ENCODE measurements around the gene LRP2.

Gene LRP2

DNA sequence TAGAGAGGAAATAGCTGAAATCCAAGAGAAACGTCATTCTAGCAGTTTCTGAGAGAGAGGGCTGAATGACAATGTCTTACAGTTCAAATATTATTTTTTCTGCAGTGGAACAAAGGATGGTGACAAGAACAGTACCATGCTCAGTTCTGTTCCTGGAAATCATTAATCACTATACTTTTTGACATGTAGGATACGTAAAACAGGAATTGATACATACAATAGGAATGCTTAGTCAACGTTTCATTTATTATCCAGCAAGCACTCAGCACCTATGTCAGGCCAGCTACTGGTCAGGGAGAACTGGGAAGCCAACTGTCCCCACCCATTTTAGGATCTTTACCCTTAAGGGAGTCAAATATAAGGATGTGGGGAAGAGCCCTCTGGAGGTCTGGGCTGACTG is 178.3 kb downstream of the LRP2 start:
- Histone ChIP-seq H3K9ac (ENCODE audit: low read depth, low read length, poor library complexity, severe bottlenecking) (no peak overlapping the region), H3K4me2 (ENCODE audit: low read depth, low read length, poor library complexity, severe bottlenecking) (no peak overlapping the region), H3K27me3 (ENCODE audit: insufficient read depth, low read length, poor library complexity, severe bottlenecking) (no peaks in the 10 kb centered on the region), H2AFZ (ENCODE audit: low read length) (no peak overlapping the region), H3K4me3 (ENCODE audit: low read length, poor library complexity, severe bottlenecking) (no peak overlapping the region), H3K9me2 (replicated peaks; ENCODE audit: low read depth, low read length) (no peaks in the 10 kb centered on the region), H3K36me3 (ENCODE audit: insufficient read depth, low read length) (no peaks in the 10 kb centered on the region), H3K4me1 (ENCODE audit: insufficient read depth, low read length, poor library complexity, severe bottlenecking) (no peaks in the 10 kb centered on the region), H3F3A (ENCODE audit: low read depth) (no peaks in the 10 kb centered on the region), H3K79me2 (ENCODE audit: insufficient read depth, low read length) (no peaks in the 10 kb centered on the region), H3K9me3 (ENCODE audit: insufficient read depth, low read depth, low read length) (no peaks in the 10 kb centered on the region), H4K20me1 (ENCODE audit: insufficient read depth, low read length, poor library complexity, severe bottlenecking) (no peaks in the 10 kb centered on the region)
- no peak for TF ChIP-seq CTCF (conservative IDR thresholded peaks at IDR 0.05; ENCODE audit: low read length)
- TF ChIP-seq EZH2phosphoT487 (IDR thresholded peaks at IDR 0.05; ENCODE audit: borderline replicate concordance), result no peak

DNA sequence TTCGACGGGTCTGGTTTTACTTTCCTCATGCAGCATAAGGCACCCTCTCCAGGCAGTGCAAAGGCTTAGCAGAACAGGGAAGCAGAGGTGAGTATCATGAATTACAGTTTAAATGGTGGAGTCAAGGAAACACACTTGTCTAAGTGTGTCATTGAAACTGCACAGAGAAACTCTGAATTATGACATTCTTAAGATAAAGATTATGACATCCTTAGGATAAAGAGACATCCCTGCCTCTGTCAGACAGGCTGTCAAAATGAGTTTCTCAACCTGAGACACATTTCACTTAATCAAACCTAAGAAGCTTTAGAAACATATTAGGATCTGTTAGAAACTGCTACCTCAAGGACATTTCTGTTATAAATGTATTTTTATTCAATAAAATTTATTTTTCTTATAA is 179.8 kb downstream of the LRP2 start:
- TF ChIP-seq EZH2phosphoT487 (IDR thresholded peaks at IDR 0.05; ENCODE audit: borderline replicate concordance) (no peak), CTCF (conservative IDR thresholded peaks at IDR 0.05; ENCODE audit: low read length) (no peak)
- Histone ChIP-seq H3K9me2 (replicated peaks; ENCODE audit: low read depth, low read length) (no peaks in the 10 kb centered on the region), H2AFZ (ENCODE audit: low read length) (no peak overlapping the region), H3K79me2 (ENCODE audit: insufficient read depth, low read length) (no peaks in the 10 kb centered on the region), H3K36me3 (ENCODE audit: insufficient read depth, low read length) (no peaks in the 10 kb centered on the region), H3K9ac (ENCODE audit: low read depth, low read length, poor library complexity, severe bottlenecking) (no peak overlapping the region), H3K27me3 (ENCODE audit: insufficient read depth, low read length, poor library complexity, severe bottlenecking) (no peaks in the 10 kb centered on the region), H3K9me3 (ENCODE audit: insufficient read depth, low read depth, low read length) (no peaks in the 10 kb centered on the region), H4K20me1 (ENCODE audit: insufficient read depth, low read length, poor library complexity, severe bottlenecking) (no peaks in the 10 kb centered on the region), H3F3A (ENCODE audit: low read depth) (no peaks in the 10 kb centered on the region), H3K4me3 (ENCODE audit: low read length, poor library complexity, severe bottlenecking) (no peak overlapping the region), H3K4me2 (ENCODE audit: low read depth, low read length, poor library complexity, severe bottlenecking) (no peak overlapping the region), H3K4me1 (ENCODE audit: insufficient read depth, low read length, poor library complexity, severe bottlenecking) (no peaks in the 10 kb centered on the region)

- H4K20me1 ChIP-seq (ENCODE audit: insufficient read depth, low read length, poor library complexity, severe bottlenecking), result no peaks in the 10 kb centered on the region
- no peaks in the 10 kb centered on the region for H3K9me2 ChIP-seq (replicated peaks; ENCODE audit: low read depth, low read length)
- no peak overlapping the region for H3K9ac ChIP-seq (ENCODE audit: low read depth, low read length, poor library complexity, severe bottlenecking)
- no peaks in the 10 kb centered on the region for H3K36me3 ChIP-seq (ENCODE audit: insufficient read depth, low read length)
- H3K79me2 ChIP-seq (ENCODE audit: insufficient read depth, low read length), result no peaks in the 10 kb centered on the region
- no peak overlapping the region for H3K4me2 ChIP-seq (ENCODE audit: low read depth, low read length, poor library complexity, severe bottlenecking)
- H3K4me1 ChIP-seq (ENCODE audit: insufficient read depth, low read length, poor library complexity, severe bottlenecking), result no peaks in the 10 kb centered on the region
- no peaks in the 10 kb centered on the region for H3K27me3 ChIP-seq (ENCODE audit: insufficient read depth, low read length, poor library complexity, severe bottlenecking)
- no peaks in the 10 kb centered on the region for H3K9me3 ChIP-seq (ENCODE audit: insufficient read depth, low read depth, low read length)
- no peaks in the 10 kb centered on the region for H3F3A ChIP-seq (ENCODE audit: low read depth)
- TF ChIP-seq CTCF (conservative IDR thresholded peaks at IDR 0.05; ENCODE audit: low read length), result no peak
- no peak for TF ChIP-seq EZH2phosphoT487 (IDR thresholded peaks at IDR 0.05; ENCODE audit: borderline replicate concordance)
- H3K4me3 ChIP-seq (ENCODE audit: low read length, poor library complexity, severe bottlenecking), result no peak overlapping the region
- no peak overlapping the region for H2AFZ ChIP-seq (ENCODE audit: low read length)
Observed at GRCh38 chr2:169178804-169179390, 183.4 kb downstream of the LRP2 start.

All from Loucy (cell line).